Measurements from ENCODE around the gene OPN1MW.
"Not testable (repeated sequence)": the region's sequence is repeated elsewhere in the genome, so short reads cannot be mapped to it uniquely, and the experiment has no call there.

OPN1MW gene

DNA sequence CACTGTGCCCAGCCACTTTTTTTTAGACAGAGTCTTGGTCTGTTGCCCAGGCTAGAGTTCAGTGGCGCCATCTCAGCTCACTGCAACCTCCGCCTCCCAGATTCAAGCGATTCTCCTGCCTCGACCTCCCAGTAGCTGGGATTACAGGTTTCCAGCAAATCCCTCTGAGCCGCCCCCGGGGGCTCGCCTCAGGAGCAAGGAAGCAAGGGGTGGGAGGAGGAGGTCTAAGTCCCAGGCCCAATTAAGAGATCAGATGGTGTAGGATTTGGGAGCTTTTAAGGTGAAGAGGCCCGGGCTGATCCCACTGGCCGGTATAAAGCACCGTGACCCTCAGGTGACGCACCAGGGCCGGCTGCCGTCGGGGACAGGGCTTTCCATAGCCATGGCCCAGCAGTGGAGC, at the start of gene OPN1MW:
Gene OPN1MW, plus strand, starts transcription at position 301 of the 400 bp plus-strand sequence. Its CDS starts 82 bp downstream, at position 383.
- not testable (repeated sequence) for DNase-seq

DNA sequence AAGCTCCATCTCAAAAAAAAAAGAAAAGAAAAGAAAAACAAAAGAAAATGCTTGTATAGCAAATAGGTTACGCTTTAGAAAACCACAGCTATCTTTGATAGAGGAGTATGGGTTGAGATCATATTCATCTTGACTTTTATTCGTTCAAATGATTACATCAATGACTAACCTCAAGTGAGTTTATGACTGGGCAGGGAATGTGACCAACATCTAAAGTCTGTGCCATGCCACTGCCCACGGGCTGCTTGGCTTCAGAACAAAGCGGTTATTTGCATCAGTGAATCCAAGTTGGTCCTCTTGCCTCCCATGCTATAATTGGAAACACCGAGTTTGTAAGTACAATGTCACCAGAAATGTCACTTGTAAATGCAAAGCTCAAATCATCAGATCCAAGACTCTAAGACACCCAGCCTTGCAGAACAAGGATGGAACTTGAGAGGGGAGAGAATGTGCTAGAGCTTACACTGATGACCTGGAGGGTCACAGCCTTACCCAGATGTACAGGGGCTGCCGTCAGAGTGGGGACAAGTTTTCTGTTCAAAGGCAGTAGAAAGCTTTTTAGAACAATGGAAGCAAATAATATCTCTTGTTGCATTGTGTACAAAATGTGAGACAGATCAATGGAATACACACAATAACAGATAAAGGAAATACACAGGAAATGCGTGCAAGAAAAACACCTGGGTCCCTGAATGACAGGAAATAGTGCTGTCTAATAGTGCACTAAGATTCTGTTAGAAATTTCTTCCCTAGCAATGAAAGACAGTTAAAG, 46.8 kb upstream of the OPN1MW start:
- DNase-seq: no peak

DNA sequence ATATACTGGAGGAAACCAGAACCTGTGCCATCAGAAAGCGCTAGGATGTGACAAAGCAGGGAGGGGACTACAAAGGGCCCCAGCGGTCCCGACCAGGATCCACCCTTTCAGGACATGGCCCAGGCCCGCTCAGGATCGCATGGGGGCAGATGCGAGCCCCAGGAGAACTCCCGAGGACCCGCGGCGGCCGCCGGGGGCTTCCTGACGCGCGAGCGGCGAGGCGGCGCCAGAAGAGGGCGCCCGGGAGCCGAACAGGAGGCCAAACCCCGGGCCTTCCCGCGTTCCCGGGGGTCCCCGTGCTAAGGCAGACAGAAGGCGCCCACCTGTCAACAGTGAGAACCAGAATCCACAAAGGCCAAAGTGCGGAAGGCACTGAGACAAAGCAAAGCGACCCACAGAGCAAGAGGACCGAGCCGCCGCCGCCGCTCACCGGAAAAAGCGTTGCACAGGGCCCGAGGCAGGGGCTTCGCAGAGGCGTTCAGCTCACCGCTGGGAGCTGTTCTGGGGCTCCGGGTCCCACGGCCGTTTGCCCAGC, 45.7 kb upstream of the OPN1MW start:
- DNase-seq: no peak

DNA sequence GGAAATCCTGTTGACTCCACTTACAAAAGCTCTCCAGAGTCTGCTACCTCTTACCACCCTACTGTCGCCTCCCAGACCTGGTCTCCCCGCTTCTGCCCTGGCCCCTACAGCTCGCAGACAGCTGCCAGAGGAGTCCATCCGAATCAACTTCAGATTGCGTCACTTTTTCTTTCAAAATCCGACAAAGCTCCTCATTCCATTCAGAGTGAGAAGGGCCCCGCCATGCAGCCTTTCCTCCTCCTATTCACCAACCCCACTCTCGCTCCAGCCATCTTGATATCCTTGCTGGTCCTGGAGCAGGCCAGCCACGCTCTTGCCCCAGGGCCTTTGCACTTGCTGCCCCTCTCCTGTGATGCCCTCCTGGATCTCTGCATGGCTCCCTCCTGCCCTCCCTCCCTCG, 43.5 kb upstream of the OPN1MW start:
- no peak for DNase-seq

DNA sequence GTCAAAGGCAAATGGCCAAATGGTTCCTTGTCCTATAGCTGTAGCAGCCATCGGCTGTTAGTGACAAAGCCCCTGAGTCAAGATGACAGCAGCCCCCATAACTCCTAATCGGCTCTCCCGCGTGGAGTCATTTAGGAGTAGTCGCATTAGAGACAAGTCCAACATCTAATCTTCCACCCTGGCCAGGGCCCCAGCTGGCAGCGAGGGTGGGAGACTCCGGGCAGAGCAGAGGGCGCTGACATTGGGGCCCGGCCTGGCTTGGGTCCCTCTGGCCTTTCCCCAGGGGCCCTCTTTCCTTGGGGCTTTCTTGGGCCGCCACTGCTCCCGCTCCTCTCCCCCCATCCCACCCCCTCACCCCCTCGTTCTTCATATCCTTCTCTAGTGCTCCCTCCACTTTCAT, 42.2 kb upstream of the OPN1MW start:
- DNase-seq: no peak

DNA sequence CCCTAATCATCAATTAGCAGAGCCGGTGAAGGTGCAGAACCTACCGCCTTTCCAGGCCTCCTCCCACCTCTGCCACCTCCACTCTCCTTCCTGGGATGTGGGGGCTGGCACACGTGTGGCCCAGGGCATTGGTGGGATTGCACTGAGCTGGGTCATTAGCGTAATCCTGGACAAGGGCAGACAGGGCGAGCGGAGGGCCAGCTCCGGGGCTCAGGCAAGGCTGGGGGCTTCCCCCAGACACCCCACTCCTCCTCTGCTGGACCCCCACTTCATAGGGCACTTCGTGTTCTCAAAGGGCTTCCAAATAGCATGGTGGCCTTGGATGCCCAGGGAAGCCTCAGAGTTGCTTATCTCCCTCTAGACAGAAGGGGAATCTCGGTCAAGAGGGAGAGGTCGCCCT, 41.7 kb upstream of the OPN1MW start:
- no peak for DNase-seq

DNA sequence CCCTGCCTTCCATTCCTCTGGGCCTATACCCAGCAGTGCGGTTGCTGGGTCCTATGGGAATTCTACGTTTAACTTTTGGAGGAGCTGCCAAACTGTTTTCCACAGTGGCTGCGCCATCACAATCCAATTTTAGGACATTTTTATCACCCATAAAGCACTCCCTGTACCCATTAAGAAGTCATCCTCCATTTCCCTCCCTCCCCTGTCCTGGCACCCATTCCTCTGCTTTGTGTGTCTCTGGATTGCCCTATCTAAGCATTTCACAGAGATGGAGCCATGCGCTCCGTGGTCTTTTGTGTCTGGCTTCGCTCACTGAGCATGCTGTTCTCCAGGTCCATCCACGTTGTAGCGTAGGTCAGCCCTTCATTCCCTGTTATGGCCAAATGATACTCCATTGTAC, 40.0 kb upstream of the OPN1MW start:
- no peak for DNase-seq

DNA sequence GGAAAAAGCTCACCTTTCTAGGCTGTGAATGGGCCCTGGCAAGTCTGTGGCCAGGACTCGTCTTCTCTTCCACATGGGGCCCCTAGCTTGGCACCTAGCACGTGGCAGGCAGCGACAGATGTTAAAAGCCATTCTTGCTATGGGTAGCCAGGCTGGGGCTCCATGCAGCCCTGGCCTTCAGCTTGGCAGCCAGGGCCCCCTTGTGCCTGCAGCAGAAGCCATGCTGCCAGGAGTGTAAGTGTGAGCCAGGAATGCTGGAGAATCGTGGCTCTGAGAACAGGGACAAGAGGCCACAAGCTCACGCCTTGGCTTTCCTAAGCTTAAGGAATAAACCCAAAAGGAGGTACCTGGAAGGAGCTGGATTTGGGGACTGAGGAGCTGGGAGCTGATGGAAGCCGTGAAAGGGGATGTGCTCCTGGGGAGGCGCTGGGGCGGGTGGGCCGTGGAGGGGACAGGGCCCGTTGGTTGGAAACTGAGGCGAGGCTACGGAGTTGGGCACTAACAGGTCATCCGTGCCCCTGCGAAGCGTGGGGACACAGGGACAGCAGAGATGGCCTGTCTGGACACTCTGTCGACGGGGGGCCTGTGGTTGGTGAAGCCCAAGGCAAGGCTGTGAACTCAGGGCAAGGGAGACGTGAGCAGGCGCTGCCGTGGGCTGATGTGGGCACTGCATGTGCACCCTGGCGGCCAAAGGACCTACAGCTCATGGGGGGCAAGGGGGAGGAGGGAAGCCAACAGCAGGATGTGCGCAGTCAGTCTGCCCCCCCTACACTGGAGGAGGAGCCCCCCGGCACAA, 39.2 kb upstream of the OPN1MW start:
- no peak for DNase-seq

DNA sequence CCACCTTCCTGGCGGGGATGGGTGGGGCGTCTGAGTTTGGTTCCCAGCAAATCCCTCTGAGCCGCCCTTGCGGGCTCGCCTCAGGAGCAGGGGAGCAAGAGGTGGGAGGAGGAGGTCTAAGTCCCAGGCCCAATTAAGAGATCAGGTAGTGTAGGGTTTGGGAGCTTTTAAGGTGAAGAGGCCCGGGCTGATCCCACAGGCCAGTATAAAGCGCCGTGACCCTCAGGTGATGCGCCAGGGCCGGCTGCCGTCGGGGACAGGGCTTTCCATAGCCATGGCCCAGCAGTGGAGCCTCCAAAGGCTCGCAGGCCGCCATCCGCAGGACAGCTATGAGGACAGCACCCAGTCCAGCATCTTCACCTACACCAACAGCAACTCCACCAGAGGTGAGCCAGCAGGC, 38.4 kb upstream of the OPN1MW start, which contains the start of gene OPN1LW:
Gene OPN1LW, plus strand, starts transcription at position 234 of the 400 bp plus-strand sequence. Its CDS starts 41 bp downstream, at position 275.
- not testable (repeated sequence) for DNase-seq

DNA sequence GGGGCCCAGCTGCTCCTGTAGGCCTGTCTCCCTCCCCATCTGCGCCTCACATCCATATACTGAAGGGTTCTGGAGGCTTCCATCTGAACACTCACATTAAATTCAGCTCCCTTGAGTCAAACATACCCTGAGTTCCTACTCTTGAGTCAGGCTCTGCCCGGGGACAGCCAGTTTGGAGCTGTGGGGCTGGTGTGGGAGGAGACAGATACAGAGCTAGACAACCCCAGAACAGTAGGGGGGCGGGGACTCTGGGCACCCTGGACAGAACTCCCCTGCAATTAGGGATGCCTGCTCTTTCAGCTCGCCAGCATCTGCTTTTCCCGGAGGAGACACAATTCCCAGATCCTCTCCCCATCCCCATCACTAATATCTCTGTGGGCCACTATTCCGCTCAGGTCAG, 31.4 kb upstream of the OPN1MW start:
- not testable (repeated sequence) for DNase-seq

DNA sequence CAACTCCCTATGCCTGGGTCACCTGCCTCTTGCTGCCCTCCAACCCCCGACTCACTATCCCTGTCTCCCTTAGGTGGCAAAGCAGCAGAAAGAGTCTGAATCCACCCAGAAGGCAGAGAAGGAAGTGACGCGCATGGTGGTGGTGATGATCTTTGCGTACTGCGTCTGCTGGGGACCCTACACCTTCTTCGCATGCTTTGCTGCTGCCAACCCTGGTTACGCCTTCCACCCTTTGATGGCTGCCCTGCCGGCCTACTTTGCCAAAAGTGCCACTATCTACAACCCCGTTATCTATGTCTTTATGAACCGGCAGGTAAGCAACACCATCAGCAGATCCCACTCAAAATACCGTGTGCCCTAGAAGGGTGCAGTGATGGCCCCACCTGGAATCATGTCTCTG, 26.2 kb upstream of the OPN1MW start:
- not testable (repeated sequence) for DNase-seq

DNA sequence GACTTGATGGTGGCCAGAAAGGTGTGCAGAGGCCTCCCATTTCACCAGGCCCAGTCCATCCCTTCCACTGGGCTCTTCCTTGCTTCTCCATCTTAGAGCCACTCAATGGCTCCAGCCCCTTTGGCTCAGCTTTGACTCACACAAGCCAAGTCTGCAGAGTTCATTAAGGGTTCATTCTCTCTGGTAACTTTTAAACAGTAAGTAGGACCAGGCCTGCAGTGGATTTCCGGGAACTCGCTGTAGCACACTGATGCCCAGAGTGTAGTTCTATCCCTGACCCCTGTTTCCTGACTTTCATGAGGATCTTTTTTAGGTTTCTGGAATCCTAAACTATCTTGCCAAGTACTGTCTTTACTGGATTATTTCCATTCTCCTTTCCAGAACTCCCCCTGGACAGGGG, 25.2 kb upstream of the OPN1MW start:
- DNase-seq: not testable (repeated sequence)

DNA sequence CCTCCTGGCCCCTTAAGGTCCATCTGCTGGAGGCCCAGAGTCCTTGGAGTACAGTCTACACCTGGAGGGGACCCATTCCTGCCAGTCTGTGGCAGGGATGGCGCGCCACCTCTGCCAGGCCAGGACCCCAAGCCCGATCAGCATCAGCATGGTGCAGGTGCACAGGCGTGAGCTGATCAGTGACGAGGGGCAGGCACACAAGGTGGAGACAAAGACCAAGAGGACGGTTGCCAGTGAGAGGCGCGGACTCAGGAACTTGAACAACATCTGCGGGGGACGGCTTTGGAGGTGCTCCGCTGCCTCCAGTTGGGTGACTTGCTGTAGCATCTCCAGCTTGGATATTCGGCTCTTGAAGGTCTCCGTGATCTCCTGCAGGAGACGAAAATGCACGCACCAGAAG, 23.1 kb upstream of the OPN1MW start:
- DNase-seq: not testable (repeated sequence)

DNA sequence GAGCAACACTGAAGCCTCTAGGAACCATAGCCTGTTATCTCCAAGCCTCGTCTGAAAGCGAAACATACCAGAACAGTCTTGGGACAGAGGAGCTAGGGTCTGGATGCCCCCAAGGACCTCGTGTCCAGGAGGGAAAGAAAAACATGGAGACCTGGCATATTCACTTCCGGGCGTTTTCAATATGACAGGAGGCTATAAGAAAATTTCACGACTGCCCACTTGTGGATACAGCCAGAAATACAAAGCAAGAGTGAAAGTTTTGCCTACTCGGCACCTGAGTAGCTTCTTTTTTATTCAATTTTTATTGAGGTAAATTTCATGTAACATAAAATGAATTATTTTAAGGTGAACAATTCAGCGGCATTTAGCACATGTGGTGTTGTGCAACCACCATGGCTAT, 17.5 kb upstream of the OPN1MW start:
- not testable (repeated sequence) for DNase-seq

DNA sequence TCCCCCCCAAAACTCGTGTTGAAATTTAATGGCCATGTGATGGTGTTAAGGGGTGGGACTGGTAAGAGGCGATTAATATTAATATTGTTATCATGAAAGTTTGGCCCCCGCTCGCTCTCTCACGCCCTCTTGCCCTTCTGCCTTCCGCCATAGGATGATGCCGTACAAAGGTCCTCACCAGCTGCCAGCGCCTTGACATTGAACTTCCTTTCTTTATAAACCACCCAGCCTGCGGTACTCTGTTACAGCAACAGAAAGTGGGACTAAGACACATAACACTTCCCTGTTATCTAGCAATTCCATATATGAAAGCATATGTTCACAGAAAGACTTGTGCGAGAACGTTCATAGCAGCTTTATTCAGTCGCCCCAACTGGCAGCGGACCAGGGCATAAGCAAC, 14.0 kb upstream of the OPN1MW start:
- DNase-seq: not testable (repeated sequence)

DNA sequence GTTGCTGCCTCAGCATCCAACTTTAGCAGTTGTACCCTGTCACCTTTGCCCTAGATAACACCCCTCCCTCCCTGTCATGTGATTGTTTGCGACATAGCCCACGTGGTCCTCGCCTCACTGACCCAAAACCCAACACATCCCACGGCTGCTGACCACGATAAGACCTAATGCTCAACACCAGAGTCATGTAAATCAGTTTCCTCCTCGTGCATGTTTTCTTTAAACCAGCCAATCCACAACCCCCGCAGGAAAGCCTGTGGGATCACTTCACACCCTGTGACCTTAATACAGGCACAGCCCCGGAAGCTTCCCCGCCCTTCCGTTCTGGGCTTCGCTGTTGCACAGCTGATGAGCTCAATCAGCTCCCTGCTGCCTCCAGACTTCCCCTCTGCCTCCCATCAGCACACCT, 9.9 kb upstream of the OPN1MW start:
- DNase-seq: not testable (repeated sequence)

DNA sequence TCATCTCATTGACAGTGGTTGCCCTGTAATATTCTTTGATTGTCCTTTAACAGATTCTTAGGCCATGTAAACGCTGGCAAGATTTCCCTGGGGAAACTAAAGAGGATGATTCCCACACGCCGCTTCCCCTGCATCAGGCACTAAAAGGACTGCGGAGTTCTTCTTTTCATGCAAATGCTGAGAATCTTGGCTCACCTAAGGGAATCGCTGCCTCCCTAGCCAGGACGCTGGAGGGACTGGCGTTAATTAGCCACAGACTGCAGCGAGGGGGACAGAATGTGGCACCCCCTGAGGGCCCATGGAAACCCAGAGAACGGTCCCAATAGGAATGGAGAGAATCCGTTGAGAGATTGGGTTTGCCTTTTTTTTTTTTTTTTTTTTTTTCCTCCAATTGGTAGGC, 8.0 kb upstream of the OPN1MW start:
- not testable (repeated sequence) for DNase-seq

DNA sequence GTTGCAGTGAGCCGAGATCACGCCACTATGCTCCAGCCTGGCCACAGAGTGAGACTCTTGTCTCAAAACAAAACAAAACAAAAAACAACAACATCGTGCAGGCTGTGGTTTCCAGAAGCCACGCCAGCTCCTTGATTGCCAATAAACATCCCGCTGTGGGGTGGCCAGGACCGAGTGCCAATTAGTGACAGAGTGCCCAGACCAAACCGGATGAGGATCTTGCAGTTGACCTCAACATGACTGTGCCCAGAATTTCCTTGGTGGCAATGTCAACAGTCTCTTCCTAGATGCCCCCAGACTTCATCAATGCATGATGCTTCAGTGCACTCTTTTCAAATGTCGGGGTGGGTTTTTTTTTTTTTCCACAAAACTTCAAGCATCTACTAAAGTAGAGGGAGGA, 1.4 kb downstream of the OPN1MW start:
- not testable (repeated sequence) for DNase-seq

DNA sequence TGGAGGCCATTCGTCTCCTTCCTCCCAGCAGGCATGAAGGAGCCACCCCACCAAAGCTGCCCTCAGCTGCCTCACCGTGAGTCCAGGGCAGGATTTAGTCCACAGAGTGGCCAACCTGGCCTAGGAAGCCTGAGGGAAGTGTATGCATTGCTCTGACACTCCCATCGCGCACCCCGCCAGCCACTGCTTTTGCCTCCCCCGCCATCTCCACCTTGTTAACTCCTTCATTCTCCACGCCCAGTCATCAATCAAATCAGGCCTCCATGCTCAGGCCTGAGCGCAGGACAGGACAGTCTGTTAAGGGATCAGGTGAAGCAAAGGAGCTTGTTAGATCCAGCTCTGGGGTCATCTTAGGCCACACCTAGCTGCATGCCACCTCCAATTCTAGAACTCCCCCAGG, 10.4 kb downstream of the OPN1MW start:
- not testable (repeated sequence) for DNase-seq

DNA sequence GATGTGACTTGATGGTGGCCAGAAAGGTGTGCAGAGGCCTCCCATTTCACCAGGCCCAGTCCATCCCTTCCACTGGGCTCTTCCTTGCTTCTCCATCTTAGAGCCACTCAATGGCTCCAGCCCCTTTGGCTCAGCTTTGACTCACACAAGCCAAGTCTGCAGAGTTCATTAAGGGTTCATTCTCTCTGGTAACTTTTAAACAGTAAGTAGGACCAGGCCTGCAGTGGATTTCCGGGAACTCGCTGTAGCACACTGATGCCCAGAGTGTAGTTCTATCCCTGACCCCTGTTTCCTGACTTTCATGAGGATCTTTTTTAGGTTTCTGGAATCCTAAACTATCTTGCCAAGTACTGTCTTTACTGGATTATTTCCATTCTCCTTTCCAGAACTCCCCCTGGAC, 11.9 kb downstream of the OPN1MW start:
- DNase-seq: not testable (repeated sequence)

DNA sequence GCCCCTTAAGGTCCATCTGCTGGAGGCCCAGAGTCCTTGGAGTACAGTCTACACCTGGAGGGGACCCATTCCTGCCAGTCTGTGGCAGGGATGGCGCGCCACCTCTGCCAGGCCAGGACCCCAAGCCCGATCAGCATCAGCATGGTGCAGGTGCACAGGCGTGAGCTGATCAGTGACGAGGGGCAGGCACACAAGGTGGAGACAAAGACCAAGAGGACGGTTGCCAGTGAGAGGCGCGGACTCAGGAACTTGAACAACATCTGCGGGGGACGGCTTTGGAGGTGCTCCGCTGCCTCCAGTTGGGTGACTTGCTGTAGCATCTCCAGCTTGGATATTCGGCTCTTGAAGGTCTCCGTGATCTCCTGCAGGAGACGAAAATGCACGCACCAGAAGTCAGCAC, 14.1 kb downstream of the OPN1MW start:
- not testable (repeated sequence) for DNase-seq

DNA sequence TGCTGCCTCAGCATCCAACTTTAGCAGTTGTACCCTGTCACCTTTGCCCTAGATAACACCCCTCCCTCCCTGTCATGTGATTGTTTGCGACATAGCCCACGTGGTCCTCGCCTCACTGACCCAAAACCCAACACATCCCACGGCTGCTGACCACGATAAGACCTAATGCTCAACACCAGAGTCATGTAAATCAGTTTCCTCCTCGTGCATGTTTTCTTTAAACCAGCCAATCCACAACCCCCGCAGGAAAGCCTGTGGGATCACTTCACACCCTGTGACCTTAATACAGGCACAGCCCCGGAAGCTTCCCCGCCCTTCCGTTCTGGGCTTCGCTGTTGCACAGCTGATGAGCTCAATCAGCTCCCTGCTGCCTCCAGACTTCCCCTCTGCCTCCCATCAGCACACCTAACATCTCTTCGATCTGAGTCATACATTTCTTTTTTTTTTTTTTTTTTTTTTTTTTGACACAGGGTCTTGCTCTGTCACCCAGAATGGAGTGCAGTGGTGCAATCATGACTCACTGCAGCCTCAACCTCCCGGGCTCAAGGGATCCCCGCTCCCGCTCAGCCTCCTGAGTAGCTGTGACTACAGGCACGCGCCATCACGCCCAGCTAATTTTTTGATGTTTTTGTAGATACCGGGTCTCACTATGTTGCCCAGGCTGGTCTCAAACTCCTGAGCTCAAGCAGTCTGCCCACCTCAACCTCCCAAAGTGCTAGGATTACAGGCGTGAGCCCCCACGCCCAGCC, 27.4 kb downstream of the OPN1MW start:
- DNase-seq: not testable (repeated sequence)

DNA sequence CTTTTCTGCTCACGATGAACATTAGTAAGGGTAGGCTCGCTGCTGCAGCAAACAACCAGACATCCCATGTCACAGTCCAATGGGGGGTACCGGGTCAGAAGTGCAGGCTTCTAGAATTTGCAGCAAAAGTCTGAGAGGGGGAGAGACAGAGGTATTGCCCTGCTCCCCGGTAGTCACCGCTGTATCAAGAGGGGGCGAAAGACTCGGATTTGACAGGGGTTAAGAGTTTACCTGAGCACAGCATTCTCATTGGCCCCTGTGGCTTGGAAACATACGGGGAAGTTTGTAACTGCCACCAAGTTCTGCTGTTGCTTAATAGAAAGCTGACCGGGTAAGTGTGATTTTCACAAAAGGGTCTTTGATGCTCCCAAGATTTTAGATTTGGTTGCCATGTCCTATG, 28.7 kb downstream of the OPN1MW start:
- not testable (repeated sequence) for DNase-seq

All from NCI-H1048 (cell line).